OCI-LY7 (cell line): ENCODE results near the gene NFIA. TPM values are rescaled to one million over a fixed set of nuclear protein-coding genes. Genes with fewer than 3 reads are reported as not detected.
"Not testable (repeated sequence)": the region's sequence is repeated elsewhere in the genome, so short reads cannot be mapped to it uniquely, and the experiment has no call there.

ENCODE experiments used
- BruUV-seq: library from RNA; stranded (reverse); fragments of 400-500 nt; replicated peaks from 2 replicates; lab custom pipeline; 2021; lab: Mats Ljungman, UMichigan
- CTCF ChIA-PET: fragments of 300-600 bp; sonication (Branson Sonifier 250); formaldehyde crosslinking; loops from one replicate; lab custom pipeline; 2022; ENCODE audit warnings: antibody characterized with exemption; ENCODE audit not compliant: unreplicated experiment; lab: Charles Lee
- POLR2A ChIA-PET: fragments of 300-600 bp; sonication (Branson Sonifier 250); formaldehyde crosslinking; loops from one replicate; lab custom pipeline; 2022; ENCODE audit warnings: antibody characterized with exemption; lab: Charles Lee
- DNase-seq: peaks from one replicate; pipeline ENCODE4 v3.0.0-alpha.2; 2015; ENCODE audit warnings: low spot score
- H2AFZ ChIP-seq: fragments of 200-600 bp; sonication (generic), shearing (Covaris generic); 2 replicates; pipeline ENCODE4 v1.6.1; 2014; ENCODE audit warnings: mild to moderate bottlenecking, antibody characterized with exemption, low read length, moderate library complexity
- H3K27ac ChIP-seq: fragments of 200-600 bp; sonication (generic); 2 replicates; pipeline ENCODE4 v1.5.1; 2014; ENCODE audit warnings: mixed run types, low read depth, mild to moderate bottlenecking, moderate library complexity, low read length, inconsistent platforms; ENCODE audit not compliant: poor library complexity, severe bottlenecking
- H3K36me3 ChIP-seq: fragments of 200-600 bp; sonication (generic); 2 replicates; pipeline ENCODE4 v1.6.1; 2014; ENCODE audit warnings: mild to moderate bottlenecking, antibody characterized with exemption, low read length, moderate library complexity, mixed read lengths; ENCODE audit not compliant: insufficient read depth
- H3K4me1 ChIP-seq: fragments of 200-600 bp; sonication (generic); 2 replicates; pipeline ENCODE4 v1.5.1; 2014; ENCODE audit warnings: mild to moderate bottlenecking, low read length; ENCODE audit not compliant: insufficient read depth, poor library complexity, severe bottlenecking
- H3K4me2 ChIP-seq: fragments of 200-600 bp; sonication (generic); 2 replicates; pipeline ENCODE4 v1.6.1; 2014; ENCODE audit warnings: mild to moderate bottlenecking, low read length
- H3K4me3 ChIP-seq: fragments of 200-600 bp; sonication (generic); 2 replicates; pipeline ENCODE4 v1.5.1; 2014; ENCODE audit warnings: mild to moderate bottlenecking, low read depth, low read length; ENCODE audit not compliant: poor library complexity, severe bottlenecking
- H3K79me2 ChIP-seq: fragments of 200-600 bp; sonication (generic); 2 replicates; pipeline ENCODE4 v1.6.1; 2016; ENCODE audit warnings: low read depth, mild to moderate bottlenecking, low read length, moderate library complexity, mixed read lengths; ENCODE audit not compliant: insufficient read depth
- H3K9me2 ChIP-seq: fragments of 200-600 bp; sonication (generic); 2 replicates; pipeline ENCODE4 v1.6.1; 2016; ENCODE audit warnings: mild to moderate bottlenecking, low read length, mixed read lengths; ENCODE audit not compliant: insufficient read depth
- H3K9me3 ChIP-seq: fragments of 200-600 bp; sonication (generic); 2 replicates; pipeline ENCODE4 v1.6.1; 2014; ENCODE audit warnings: mild to moderate bottlenecking, mixed run types, low read length, mixed read lengths
- H4K20me1 ChIP-seq: fragments of 200-600 bp; sonication (generic); 2 replicates; pipeline ENCODE4 v1.6.1; 2014; ENCODE audit warnings: mild to moderate bottlenecking, antibody characterized with exemption, low read length, moderate library complexity, mixed read lengths; ENCODE audit not compliant: insufficient read depth
- CTCF ChIP-seq: fragments of 200-600 bp; sonication (generic); conservative IDR thresholded peaks from 2 replicates; pipeline ENCODE4 v1.5.1; 2014; ENCODE audit warnings: mild to moderate bottlenecking, antibody characterized with exemption, low read length, moderate library complexity, mixed read lengths
- EZH2phosphoT487 ChIP-seq: fragments of 200-600 bp; sonication (generic); IDR thresholded peaks from 2 replicates; pipeline ENCODE4 v1.6.1; 2018; ENCODE audit warnings: low read depth, borderline replicate concordance, mild to moderate bottlenecking, mixed run types, antibody characterized with exemption, low read length, moderate library complexity, mixed read lengths
- intact Hi-C: fragments of 100-400 bp; cut with micrococcal nuclease; formaldehyde crosslinking; loops from one replicate; pipeline ENCODE4 v1.10.0; 2022; ENCODE audit not compliant: unreplicated experiment
- total RNA-seq, 2 experiments: library from RNA; depleted of rRNA in 1 of 2; stranded (reverse); fragments of >200 nt in 1 of 2; shearing (Covaris generic) in 1 of 2; gene quantifications; 2 replicates each; pipeline ENCODE4 v1.2.3, GENCODE V29; 2014 to 2022

NFIA gene
- total RNA-seq, 2 experiments from 2014 or later: 2.8 to 18.8 TPM

GRCh38 chr1:61277121-61277690 is 194.8 kb downstream of the NFIA start:
- H4K20me1 ChIP-seq: no peaks in the 10 kb centered on the region; the same call in 1 of the 2 replicates
- H3K79me2 ChIP-seq: no peaks in the 10 kb centered on the region
- no peaks in the 10 kb centered on the region for H3K9me3 ChIP-seq
- H3K4me1 ChIP-seq: no peaks in the 10 kb centered on the region
- no peak overlapping the region for H3K27ac ChIP-seq
- H3K9me2 ChIP-seq: no peaks in the 10 kb centered on the region
- no peak overlapping the region for H3K4me2 ChIP-seq
- intact Hi-C loops: no loop called here
- BruUV-seq: no TSS peak
- TF ChIP-seq CTCF (no peak), EZH2phosphoT487 (no peak)
- H3K36me3 ChIP-seq: no peaks in the 10 kb centered on the region
- no peak overlapping the region for H2AFZ ChIP-seq
- ChIA-PET POLR2A (interaction anchor here (0.6 kb wide), 1 partner anchor 689 kb away, joined by 3 read pairs; no protein-coding TSS in a partner anchor), CTCF (no interaction called here)
- H3K4me3 ChIP-seq: no peak overlapping the region
- no peak for DNase-seq

GRCh38 chr1:61278503-61278902 is 196.1 kb downstream of the NFIA start:
- H3K4me2 ChIP-seq, H3K9me3 ChIP-seq, H4K20me1 ChIP-seq, H2AFZ ChIP-seq, H3K4me1 ChIP-seq, H3K27ac ChIP-seq, H3K9me2 ChIP-seq, intact Hi-C loops, H3K36me3 ChIP-seq, CTCF ChIA-PET, BruUV-seq, DNase-seq, H3K79me2 ChIP-seq, H3K4me3 ChIP-seq: not testable (repeated sequence)
- POLR2A ChIA-PET: interaction anchor here (0.7 kb wide), 1 partner anchor 37 kb away, joined by 3 read pairs; no protein-coding TSS in a partner anchor

- H4K20me1 ChIP-seq: no peaks in the 10 kb centered on the region
- intact Hi-C loops: no loop called here
- no peaks in the 10 kb centered on the region for H3K9me3 ChIP-seq
- POLR2A ChIA-PET: interaction anchor here (0.7 kb wide), 1 partner anchor 36 kb away, joined by 3 read pairs; no protein-coding TSS in a partner anchor
- H3K79me2 ChIP-seq: no peaks in the 10 kb centered on the region
- no peaks in the 10 kb centered on the region for H3K4me1 ChIP-seq
- no peaks in the 10 kb centered on the region for H3K9me2 ChIP-seq
- BruUV-seq: no TSS peak
- H3K27ac ChIP-seq: no peak overlapping the region
- H3K4me2 ChIP-seq: no peak overlapping the region
- H3K4me3 ChIP-seq: no peak overlapping the region
- no peak overlapping the region for H2AFZ ChIP-seq
- DNase-seq: no peak
- TF ChIP-seq EZH2phosphoT487: no peak
- TF ChIP-seq CTCF: no peak
- no peaks in the 10 kb centered on the region for H3K36me3 ChIP-seq
- CTCF ChIA-PET: no interaction called here
Measured at GRCh38 chr1:61278966-61279365, 196.6 kb downstream of the NFIA start.
